T-cell (primary cell): ENCODE results near the gene TIGD3. TPM values are rescaled to one million over a fixed set of nuclear protein-coding genes. Genes with fewer than 3 reads are reported as not detected.

Experiments
- ATAC-seq, 4 experiments: fragments of 200-7000 bp in 3 of 4; fragments of 150-1000 bp in 1 of 4; cut with Tn5 transposase; replicated peaks in 1 of 4; 1 replicate in 3 of 4; 2 replicates in 1 of 4; pipeline ENCODE4 v1.10.0; 2021; ENCODE audit warnings: moderate library complexity in 3 of 4, mild to moderate bottlenecking in 2 of 4, moderate number of reproducible peaks in 1 of 4
- CTCF ChIA-PET, 2 donors: fragments of 300-600 bp; sonication (Branson Sonifier 250); formaldehyde crosslinking; loops; one replicate each; lab custom pipeline; 2022; ENCODE audit warnings: antibody characterized with exemption in 2 of 2; lab: Charles Lee
- POLR2A ChIA-PET, 2 donors: fragments of 300-600 bp; sonication (Branson Sonifier 250); formaldehyde crosslinking; loops; one replicate each; lab custom pipeline; 2022; ENCODE audit warnings: antibody characterized with exemption in 2 of 2; lab: Charles Lee
- DNase-seq, 35 experiments: peaks; one replicate each; pipeline versions ENCODE4 v3.0.0 to v3.0.0-alpha.2; 2013 to 2023
- H3K27ac ChIP-seq: one replicate; pipeline ENCODE4 v1.5.1; 2013; ENCODE audit warnings: low read length
- H3K27me3 ChIP-seq, 2 experiments: replicated peaks in 1 of 2; 1 replicate in 1 of 2; 2 replicates in 1 of 2; pipeline versions ENCODE4 v1.6.1 to v1.7.0; 2013; ENCODE audit warnings: low read length in 1 of 2, mixed read lengths in 1 of 2; ENCODE audit not compliant: control insufficient read depth in 2 of 2, insufficient read depth in 2 of 2; ENCODE audit errors: extremely low read depth in 1 of 2
- H3K36me3 ChIP-seq, 2 donors: 1 replicate in 1 of 2; 2 replicates in 1 of 2; pipeline versions ENCODE4 v1.6.1 to v1.7.0; 2013; ENCODE audit warnings: low read length in 1 of 2; ENCODE audit not compliant: control insufficient read depth in 2 of 2, insufficient read depth in 1 of 2; ENCODE audit errors: extremely low read depth in 1 of 2
- H3K4me1 ChIP-seq, 2 experiments: 1 replicate in 1 of 2; 2 replicates in 1 of 2; pipeline versions ENCODE4 v1.6.1 to v1.7.0; 2013; ENCODE audit warnings: low read length in 2 of 2, mixed read lengths in 1 of 2; ENCODE audit not compliant: insufficient read depth in 2 of 2, control insufficient read depth in 1 of 2; ENCODE audit errors: extremely low read depth in 1 of 2
- H3K4me3 ChIP-seq, 2 donors: 1 replicate in 1 of 2; 2 replicates in 1 of 2; pipeline versions ENCODE4 v1.5.1 to v1.7.0; 2013; ENCODE audit warnings: mild to moderate bottlenecking in 2 of 2, low read length in 1 of 2, moderate library complexity in 1 of 2; ENCODE audit not compliant: control insufficient read depth in 1 of 2; ENCODE audit errors: extremely low read depth in 1 of 2
- H3K9me3 ChIP-seq: 2 replicates; pipeline ENCODE4 v1.7.0; 2013
- H3K27ac Mint-ChIP-seq, 2 donors: one replicate each; pipeline ENCODE4 v1.8.0; 2020 to 2021; ENCODE audit warnings: mild to moderate bottlenecking in 2 of 2, mixed read lengths in 2 of 2
- H3K27me3 Mint-ChIP-seq, 2 donors: one replicate each; pipeline ENCODE4 v1.8.0; 2021 to 2022; ENCODE audit warnings: mixed read lengths in 2 of 2
- H3K36me3 Mint-ChIP-seq: one replicate; pipeline ENCODE4 v1.8.0; 2021; ENCODE audit warnings: mixed read lengths
- H3K4me1 Mint-ChIP-seq, 3 donors: one replicate each; pipeline ENCODE4 v1.8.0; 2020 to 2022; ENCODE audit warnings: mixed read lengths in 3 of 3, mild to moderate bottlenecking in 1 of 3
- H3K4me3 Mint-ChIP-seq, 3 donors: one replicate each; pipeline ENCODE4 v1.8.0; 2020 to 2022; ENCODE audit warnings: mild to moderate bottlenecking in 3 of 3, mixed read lengths in 3 of 3, moderate library complexity in 3 of 3
- H3K9me3 Mint-ChIP-seq, 3 donors: one replicate each; pipeline ENCODE4 v1.8.0; 2020 to 2022; ENCODE audit warnings: mixed read lengths in 3 of 3
- WGBS: methylation state at CpG from one replicate; pipeline ENCODE4 v1.1.5; 2013; ENCODE audit warnings: missing lambda C conversion rate; ENCODE audit not compliant: insufficient coverage; 5-methylcytosine and 5-hydroxymethylcytosine counted together
- total RNA-seq, 35 experiments: library from RNA in 6 of 35; stranded (reverse) in 6 of 35; fragments of 120-200 nt in 1 of 35; gene quantifications; one replicate each; pipeline versions ENCODE4 v1.2.1 to v1.2.4 and lab custom pipeline; 2013 to 2026

Gene TIGD3
- total RNA-seq, 5 donors from 2014 or later (not counting 1 experiment from before 2014, with no cell fraction given) = 0.48 to 1.3 (median 0.92) TPM

DNA sequence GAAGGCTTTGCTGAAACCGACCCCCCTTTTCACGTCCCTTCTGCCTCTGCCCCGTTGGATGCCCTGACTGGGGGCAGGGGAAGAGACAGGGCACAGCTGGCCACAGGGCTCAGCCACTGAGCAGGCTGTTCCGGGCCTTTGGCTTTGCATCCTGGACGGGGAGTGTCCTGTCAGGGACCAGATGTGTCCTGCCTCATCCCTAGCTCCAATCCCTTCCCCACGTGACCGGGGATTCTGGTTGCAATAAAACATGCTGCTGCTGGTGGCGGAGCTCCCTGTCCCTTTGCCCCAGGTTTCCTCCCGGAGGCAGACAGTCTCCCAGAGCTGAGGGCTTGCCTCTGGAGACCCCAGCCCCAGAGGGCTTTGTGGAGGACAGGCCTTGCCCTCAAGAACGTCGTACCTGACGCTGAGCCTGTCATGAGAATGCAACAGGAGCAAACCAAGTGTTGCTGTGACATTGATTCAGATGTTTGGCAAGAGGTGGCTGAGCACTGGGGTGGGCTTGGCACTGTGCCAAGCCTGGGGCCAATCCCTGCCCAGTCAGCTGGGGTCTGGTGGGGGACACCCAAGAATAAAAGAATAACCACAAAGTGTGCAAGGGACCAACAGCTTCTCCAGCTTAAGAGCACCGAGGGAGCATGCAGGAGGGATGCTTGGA is 32.6 kb upstream of the TIGD3 start:
- no peak for ATAC-seq

GRCh38 chr11:65323813-65324212 is 30.7 kb upstream of the TIGD3 start:
- 82% methylated on average over 8 of the region's 12 CpGs for WGBS
- Histone ChIP-seq H3K9me3 (no peaks in the 10 kb centered on the region), H3K4me3 (no peak overlapping the region), H3K27me3 (peaks cover 0 to 38% of the 10 kb centered on the region in 2 experiments), H3K4me1 (no peaks in the 10 kb centered on the region), H3K36me3 (no peaks in the 10 kb centered on the region), H3K27ac (no peak overlapping the region)
- H3K27me3 Mint-ChIP-seq = peaks cover 4 to 6% of the 10 kb centered on the region in 2 donors
- H3K27ac Mint-ChIP-seq = no peak overlapping the region
- no peaks in the 10 kb centered on the region for H3K4me1 Mint-ChIP-seq
- no peaks in the 10 kb centered on the region for H3K9me3 Mint-ChIP-seq
- CTCF ChIA-PET = no interaction called here
- no peak for ATAC-seq
- no peaks in the 10 kb centered on the region for H3K36me3 Mint-ChIP-seq
- DNase-seq = no peak
- POLR2A ChIA-PET = no interaction called here
- no peak overlapping the region for H3K4me3 Mint-ChIP-seq

More for the DNA sequence above, 32.6 kb upstream of the TIGD3 start:
- CTCF ChIA-PET = no interaction called here
- Mint-ChIP-seq H3K27ac (no peak overlapping the region), H3K4me1 (no peaks in the 10 kb centered on the region), H3K36me3 (no peaks in the 10 kb centered on the region), H3K4me3 (no peak overlapping the region), H3K9me3 (no peaks in the 10 kb centered on the region), H3K27me3 (peaks cover 4 to 6% of the 10 kb centered on the region in 2 donors)
- Histone ChIP-seq H3K4me1 (no peaks in the 10 kb centered on the region), H3K27me3 (peaks cover 0 to 39% of the 10 kb centered on the region in 2 experiments), H3K36me3 (no peaks in the 10 kb centered on the region), H3K9me3 (no peaks in the 10 kb centered on the region), H3K27ac (no peak overlapping the region), H3K4me3 (no peak overlapping the region)
- POLR2A ChIA-PET = no interaction called here
- DNase-seq = no peak
- WGBS = 91% methylated on average over 10 of the region's 13 CpGs

GRCh38 chr11:65325435-65325834 is 29.1 kb upstream of the TIGD3 start:
- Mint-ChIP-seq H3K4me1 (peaks cover 7 to 9% (median 8%) of the 10 kb centered on the region in 3 donors), H3K27me3 (peaks cover 4 to 6% of the 10 kb centered on the region in 2 donors), H3K36me3 (no peaks in the 10 kb centered on the region), H3K27ac (no peak overlapping the region), H3K9me3 (no peaks in the 10 kb centered on the region), H3K4me3 (no peak overlapping the region)
- DNase-seq (no peak), ATAC-seq (no peak)
- Histone ChIP-seq H3K4me1 (peaks cover 0 to 3% of the 10 kb centered on the region in 2 experiments), H3K27ac (no peak overlapping the region), H3K27me3 (peaks cover 0 to 33% of the 10 kb centered on the region in 2 experiments), H3K4me3 (no peak overlapping the region), H3K36me3 (no peaks in the 10 kb centered on the region), H3K9me3 (no peaks in the 10 kb centered on the region)
- POLR2A ChIA-PET = interaction anchor here in 1 of 2 donors (0.6 kb wide), 1 partner anchor 357 kb away, joined by 4 read pairs; no protein-coding TSS in a partner anchor
- CTCF ChIA-PET = interaction anchor here (0.5 to 1.0 kb wide), 3 partner anchors 12 to 46 kb away, joined by 3 read pairs; no protein-coding TSS in a partner anchor
- 81% methylated on average over 2 of the region's 4 CpGs for WGBS

DNA sequence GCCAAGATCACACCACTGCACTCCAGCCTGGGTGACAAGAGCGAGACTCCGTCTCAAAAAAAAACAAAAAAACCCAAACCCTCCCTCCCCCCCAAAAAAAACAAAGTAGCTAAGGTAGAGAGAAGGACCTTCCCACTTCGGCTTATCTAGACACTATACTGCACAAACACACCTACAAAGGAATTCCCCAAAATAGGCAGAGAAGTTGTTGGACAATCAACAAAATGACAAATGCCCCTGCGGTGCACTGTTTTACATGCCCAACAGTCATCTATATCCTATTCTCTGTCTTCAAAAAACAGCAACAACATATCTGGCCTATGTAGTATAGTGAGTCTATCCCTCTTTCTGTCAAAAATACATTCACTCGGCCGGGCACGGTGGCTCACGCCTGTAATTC is 27.5 kb upstream of the TIGD3 start:
- no peak overlapping the region for H3K27ac Mint-ChIP-seq
- Histone ChIP-seq H3K4me3 (no peak overlapping the region), H3K27ac (no peak overlapping the region), H3K36me3 (no peaks in the 10 kb centered on the region), H3K9me3 (no peaks in the 10 kb centered on the region), H3K27me3 (peaks cover 0 to 17% of the 10 kb centered on the region in 2 experiments), H3K4me1 (peaks cover 0 to 3% of the 10 kb centered on the region in 2 experiments)
- POLR2A ChIA-PET = no interaction called here
- CTCF ChIA-PET = interaction anchor here (0.6 to 1.0 kb wide), 4 partner anchors 8 to 39 kb away, joined by 3 to 6 read pairs (median 4); no protein-coding TSS in a partner anchor
- no peaks in the 10 kb centered on the region for H3K36me3 Mint-ChIP-seq
- peaks cover 7 to 9% (median 8%) of the 10 kb centered on the region in 3 donors for H3K4me1 Mint-ChIP-seq
- WGBS = no CpG with 5 or more reads among the region's 8 CpGs
- peaks cover 4 to 6% of the 10 kb centered on the region in 2 donors for H3K27me3 Mint-ChIP-seq
- ATAC-seq = no peak
- no peak overlapping the region for H3K4me3 Mint-ChIP-seq
- H3K9me3 Mint-ChIP-seq = no peaks in the 10 kb centered on the region
- DNase-seq = no peak

- ChIA-PET CTCF (interaction anchor here (0.6 to 6.6 kb wide), 31 partner anchors 9 to 740 kb away, joined by 3 to 64 read pairs (median 4); partner anchors contain the start of genes CDC42EP2 (in 1 of the 2), POLA2 (in 1 of the 2) and SCYL1 (in 1 of the 2)), POLR2A (interaction anchor here (0.7 kb wide), 3 partner anchors 55 to 200 kb away, joined by 3 to 4 read pairs (median 4); no protein-coding TSS in a partner anchor)
- no peaks in the 10 kb centered on the region for H3K36me3 Mint-ChIP-seq
- no CpG with 5 or more reads among the region's 2 CpGs for WGBS
- no peak overlapping the region for H3K4me3 ChIP-seq
- DNase-seq (peak in 1 of 35 experiments; percentile 17), ATAC-seq (no peak)
- H3K27me3 Mint-ChIP-seq = peaks cover 0 to 4% of the 10 kb centered on the region in 2 donors
- peaks cover 0 to 6% of the 10 kb centered on the region in 2 experiments for H3K27me3 ChIP-seq
- peak overlapping the region in 1 of 3 donors; percentile 21 for H3K4me3 Mint-ChIP-seq
- H3K4me1 ChIP-seq = peaks cover 2 to 10% of the 10 kb centered on the region in 2 experiments
- no peaks in the 10 kb centered on the region for H3K36me3 ChIP-seq
- no peaks in the 10 kb centered on the region for H3K9me3 Mint-ChIP-seq
- peak overlapping the region; percentile 58 to 64 for H3K27ac Mint-ChIP-seq
- H3K4me1 Mint-ChIP-seq = peaks cover 14 to 16% (median 14%) of the 10 kb centered on the region in 3 donors
- H3K27ac ChIP-seq = no peak overlapping the region
- H3K9me3 ChIP-seq = no peaks in the 10 kb centered on the region
Measured at GRCh38 chr11:65329478-65329877, 25.1 kb upstream of the TIGD3 start.

GRCh38 chr11:65329944-65330403 is 24.6 kb upstream of the TIGD3 start:
- H3K4me3 Mint-ChIP-seq = peak overlapping the region in 1 of 3 donors; percentile 21
- ChIA-PET POLR2A (interaction anchor here (0.6 to 0.7 kb wide), 4 partner anchors 55 to 201 kb away, joined by 3 to 4 read pairs (median 4); no protein-coding TSS in a partner anchor), CTCF (interaction anchor here (0.6 to 6.6 kb wide), 27 partner anchors 8 to 740 kb away, joined by 3 to 64 read pairs (median 4); partner anchors contain the start of genes CDC42EP2 (in 1 of the 2) and SCYL1 (in 1 of the 2))
- Histone ChIP-seq H3K4me3 (no peak overlapping the region), H3K9me3 (no peaks in the 10 kb centered on the region), H3K36me3 (no peaks in the 10 kb centered on the region), H3K27ac (no peak overlapping the region), H3K27me3 (peaks cover 0 to 6% of the 10 kb centered on the region in 2 experiments), H3K4me1 (peaks cover 6 to 15% of the 10 kb centered on the region in 2 experiments)
- peak overlapping the region; percentile 58 to 64 for H3K27ac Mint-ChIP-seq
- ATAC-seq (no peak), DNase-seq (peak; percentile 42 to 93 (median 76))
- peaks cover 19 to 21% (median 19%) of the 10 kb centered on the region in 3 donors for H3K4me1 Mint-ChIP-seq
- H3K27me3 Mint-ChIP-seq = peaks cover 0 to 4% of the 10 kb centered on the region in 2 donors
- WGBS = 8% methylated on average over 6 of the region's 13 CpGs
- H3K36me3 Mint-ChIP-seq = no peaks in the 10 kb centered on the region
- no peaks in the 10 kb centered on the region for H3K9me3 Mint-ChIP-seq
